GM23248 (cell line): ENCODE measurements around the gene TLNRD1. TPM values are rescaled to one million over a fixed set of nuclear protein-coding genes. Genes with fewer than 3 reads are reported as not detected.
A peak's percentile ranks its signal among the peaks of the same experiment; 100 is the strongest.

Experiments used
- DNase-seq: peaks from one replicate; pipeline ENCODE4 v3.0.0-alpha.2; 2015
- H2AFZ ChIP-seq: fragments of 200-600 bp; sonication (generic); 2 replicates; pipeline ENCODE4 v1.6.1; 2016; ENCODE audit warnings: antibody characterized with exemption
- H3F3A ChIP-seq: fragments of 200-600 bp; sonication (generic); 2 replicates; pipeline ENCODE4 v1.6.1; 2016; ENCODE audit warnings: mild to moderate bottlenecking, antibody characterized with exemption, mixed run types; ENCODE audit not compliant: insufficient read depth
- H3K27ac ChIP-seq: fragments of 200-600 bp; sonication (generic); 2 replicates; pipeline ENCODE4 v1.5.1; 2016; ENCODE audit warnings: mild to moderate bottlenecking
- H3K27me3 ChIP-seq: fragments of 200-600 bp; sonication (generic); replicated peaks from 2 replicates; pipeline ENCODE4 v1.6.1; 2016; ENCODE audit warnings: mild to moderate bottlenecking; ENCODE audit not compliant: insufficient read depth
- H3K36me3 ChIP-seq: fragments of 200-600 bp; sonication (generic); 2 replicates; pipeline ENCODE4 v1.6.1; 2016; ENCODE audit warnings: low read depth, mild to moderate bottlenecking
- H3K4me1 ChIP-seq: fragments of 200-600 bp; sonication (generic); 2 replicates; pipeline ENCODE4 v1.6.1; 2016; ENCODE audit warnings: mild to moderate bottlenecking; ENCODE audit not compliant: insufficient read depth
- H3K4me2 ChIP-seq: fragments of 200-600 bp; sonication (generic); one replicate; pipeline ENCODE4 v1.6.1; 2016; ENCODE audit warnings: mild to moderate bottlenecking; ENCODE audit not compliant: unreplicated experiment
- H3K4me3 ChIP-seq: fragments of 200-600 bp; sonication (generic); 2 replicates; pipeline ENCODE4 v1.5.1; 2016; ENCODE audit warnings: mild to moderate bottlenecking
- H3K79me2 ChIP-seq: fragments of 200-600 bp; sonication (generic); 2 replicates; pipeline ENCODE4 v1.6.1; 2016; ENCODE audit warnings: mild to moderate bottlenecking; ENCODE audit not compliant: insufficient read depth
- H3K9ac ChIP-seq: fragments of 200-600 bp; sonication (generic); 2 replicates; pipeline ENCODE4 v1.6.1; 2016; ENCODE audit warnings: mild to moderate bottlenecking
- H3K9me2 ChIP-seq: fragments of 200-600 bp; sonication (generic); 2 replicates; pipeline ENCODE4 v1.6.1; 2016; ENCODE audit warnings: mixed run types, mild to moderate bottlenecking, moderate library complexity; ENCODE audit not compliant: insufficient read depth
- H3K9me3 ChIP-seq: fragments of 200-600 bp; sonication (generic); one replicate; pipeline ENCODE4 v1.6.1; 2017; ENCODE audit warnings: low read depth
- H4K20me1 ChIP-seq: fragments of 200-600 bp; sonication (generic); 2 replicates; pipeline ENCODE4 v1.6.0; 2016; ENCODE audit not compliant: insufficient read depth
- EZH2 ChIP-seq: fragments of 200-600 bp; sonication (generic); IDR thresholded peaks from 2 replicates; pipeline ENCODE4 v1.6.1; 2018; ENCODE audit warnings: antibody characterized with exemption, mild to moderate bottlenecking; ENCODE audit not compliant: insufficient read depth, poor library complexity, severe bottlenecking
- EZH2phosphoT487 ChIP-seq: fragments of 200-600 bp; sonication (generic); IDR thresholded peaks from 2 replicates; pipeline ENCODE4 v1.6.1; 2018; ENCODE audit warnings: antibody characterized with exemption, moderate library complexity, mild to moderate bottlenecking, low read depth; ENCODE audit not compliant: insufficient read depth
- WGBS, 2 experiments: methylation state at CpG; one replicate each; pipeline ENCODE4 v1.1.6; 2015 to 2017; ENCODE audit warnings: low lambda C conversion rate in 2 of 2, low coverage in 1 of 2; ENCODE audit errors: missing lambda C conversion rate in 2 of 2; 5-methylcytosine and 5-hydroxymethylcytosine counted together
- in situ Hi-C: fragments of 300-500 bp; cut with MboI; formaldehyde crosslinking; loops from 2 replicates; pipeline ENCODE4 v1.15.0; 2020
- polyA plus RNA-seq: library from polyadenylated mRNA; unstranded; fragments of >200 nt; fragmentation: Nextera tagmentation; extraction: Ambion mirVana; gene quantifications from 2 replicates; pipeline ENCODE4 v1.2.1, GENCODE V29; 2016
- total RNA-seq: library from RNA; depleted of rRNA; stranded (reverse); fragments of >200 nt; shearing (Covaris generic); gene quantifications from 2 replicates; pipeline ENCODE4 v1.2.3, GENCODE V29; 2014

The TLNRD1 gene
- total and polyA plus RNA-seq, 2 experiments from 2014 or later, result 2.9 to 11.5 TPM

- DNase-seq, result no peak
These were observed 34.1 kb upstream of the TLNRD1 start for GRCh38 chr15:80966431-80967197.

GRCh38 chr15:80967451-80967850, 33.3 kb upstream of the TLNRD1 start:
- Histone ChIP-seq H3K4me2 (peak overlapping the region; percentile 56), H3K4me1 (peaks cover 13% of the 10 kb centered on the region), H3K36me3 (no peaks in the 10 kb centered on the region), H3K4me3 (no peak overlapping the region), H3K9me2 (no peaks in the 10 kb centered on the region), H3K9me3 (no peaks in the 10 kb centered on the region), H3F3A (no peaks in the 10 kb centered on the region; the same call in 1 of the 2 replicates), H4K20me1 (no peaks in the 10 kb centered on the region), H3K9ac (no peak overlapping the region), H3K27me3 (no peaks in the 10 kb centered on the region), H3K79me2 (peaks cover 12% of the 10 kb centered on the region), H2AFZ (no peak overlapping the region), H3K27ac (no peak overlapping the region)
- WGBS, 2 experiments, result 54 to 57% methylated on average over 3 of the region's 3 CpGs
- TF ChIP-seq EZH2phosphoT487 (no peak), EZH2 (no peak)
- in situ Hi-C loops, result no loop called here
- peak; percentile 63 for DNase-seq

More at GRCh38 chr15:80966431-80967197, 34.1 kb upstream of the TLNRD1 start:
- Histone ChIP-seq H3K9me2 (no peaks in the 10 kb centered on the region), H3K9me3 (no peaks in the 10 kb centered on the region), H3K27me3 (no peaks in the 10 kb centered on the region), H4K20me1 (no peaks in the 10 kb centered on the region), H3F3A (no peaks in the 10 kb centered on the region; the same call in 1 of the 2 replicates), H3K79me2 (peaks cover 19% of the 10 kb centered on the region), H2AFZ (no peak overlapping the region), H3K9ac (no peak overlapping the region), H3K27ac (no peak overlapping the region), H3K4me1 (peaks cover 13% of the 10 kb centered on the region), H3K4me3 (no peak overlapping the region), H3K4me2 (no peak overlapping the region), H3K36me3 (no peaks in the 10 kb centered on the region)
- 97% methylated on average over 8 of the region's 8 CpGs for WGBS, 2 experiments
- in situ Hi-C loops, result no loop called here
- TF ChIP-seq EZH2phosphoT487 (no peak), EZH2 (no peak)

- Histone ChIP-seq H3F3A (no peaks in the 10 kb centered on the region; the same call in 1 of the 2 replicates), H2AFZ (no peak overlapping the region), H3K4me1 (peaks cover 13% of the 10 kb centered on the region), H4K20me1 (no peaks in the 10 kb centered on the region), H3K9me2 (no peaks in the 10 kb centered on the region), H3K9ac (no peak overlapping the region), H3K27me3 (no peaks in the 10 kb centered on the region), H3K4me2 (peak overlapping the region; percentile 56), H3K27ac (no peak overlapping the region), H3K36me3 (no peaks in the 10 kb centered on the region), H3K79me2 (peaks cover 6% of the 10 kb centered on the region; the same call in 1 of the 2 replicates), H3K4me3 (no peak overlapping the region), H3K9me3 (no peaks in the 10 kb centered on the region)
- in situ Hi-C loops, result no loop called here
- TF ChIP-seq EZH2phosphoT487 (no peak), EZH2 (no peak)
- 81 to 90% methylated on average over 4 of the region's 4 CpGs for WGBS, 2 experiments
- DNase-seq, result no peak
These were observed 32.7 kb upstream of the TLNRD1 start for GRCh38 chr15:80967991-80968510.

- Histone ChIP-seq H3K4me1 (peaks cover 13% of the 10 kb centered on the region), H3K27me3 (no peaks in the 10 kb centered on the region), H3K9ac (no peak overlapping the region), H3K79me2 (peaks cover 7% of the 10 kb centered on the region), H3K36me3 (no peaks in the 10 kb centered on the region), H3K9me2 (no peaks in the 10 kb centered on the region), H3K4me2 (no peak overlapping the region), H4K20me1 (no peaks in the 10 kb centered on the region), H3K9me3 (no peaks in the 10 kb centered on the region), H3K27ac (no peak overlapping the region), H2AFZ (no peak overlapping the region), H3K4me3 (no peak overlapping the region), H3F3A (no peaks in the 10 kb centered on the region; the same call in 1 of the 2 replicates)
- TF ChIP-seq EZH2phosphoT487 (no peak), EZH2 (no peak)
- WGBS, 2 experiments, result 89 to 90% methylated on average over 7 of the region's 7 CpGs
- no peak for DNase-seq
- in situ Hi-C loops, result no loop called here
These were observed 31.4 kb upstream of the TLNRD1 start for GRCh38 chr15:80969316-80969715.
